Cardiac fibroblast (primary cell): ENCODE results near the gene ARHGEF6.

ENCODE experiments used
- DNase-seq, 2 donors: peaks; one replicate each; pipeline versions ENCODE4 v3.0.0 to v3.0.0-alpha.2; 2010; ENCODE audit warnings: low read depth in 2 of 2
- H3K4me3 ChIP-seq, 2 donors: replicated peaks in 1 of 2; 1 replicate in 1 of 2; 2 replicates in 1 of 2; pipeline ENCODE4 v1.5.1; 2011; ENCODE audit warnings: low read depth in 2 of 2, low read length in 2 of 2, mild to moderate bottlenecking in 2 of 2, moderate library complexity in 1 of 2
- TF ChIP-seq, protein P1 (sequence below): IDR thresholded peaks from one replicate; pipeline ENCODE4 v1.5.1; 2011; ENCODE audit warnings: low read depth, mild to moderate bottlenecking, low read length, inconsistent platforms

ARHGEF6 gene

DNA sequence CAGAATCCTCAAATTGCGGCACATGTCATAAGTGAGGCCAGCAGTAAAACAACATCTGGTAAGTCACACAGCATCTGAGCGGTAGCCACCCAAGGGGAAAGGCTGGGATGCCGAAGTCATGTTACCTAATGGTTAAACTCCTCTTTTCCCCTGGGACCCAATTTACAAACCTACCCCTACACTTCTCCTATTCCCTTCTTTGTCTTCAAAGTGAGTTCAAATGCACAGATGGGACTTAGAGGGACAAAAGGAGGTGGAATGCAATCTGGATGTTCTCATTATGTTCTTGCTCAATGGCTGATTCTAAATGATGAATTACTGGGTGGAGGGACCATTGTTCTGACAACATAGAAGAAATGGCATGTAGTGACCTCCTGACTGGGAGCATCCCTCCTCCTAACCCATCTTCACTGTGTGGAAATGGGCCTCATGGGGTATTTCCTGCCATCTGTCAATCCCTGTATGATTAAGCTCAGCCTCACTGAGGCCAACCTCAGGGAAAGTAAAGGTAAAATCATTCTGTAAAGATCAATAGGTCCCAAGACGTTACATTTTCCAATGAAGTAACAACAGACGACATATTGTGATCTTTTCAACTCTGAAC lies 124.3 kb downstream of the ARHGEF6 start:
- TF ChIP-seq, protein P1, sequence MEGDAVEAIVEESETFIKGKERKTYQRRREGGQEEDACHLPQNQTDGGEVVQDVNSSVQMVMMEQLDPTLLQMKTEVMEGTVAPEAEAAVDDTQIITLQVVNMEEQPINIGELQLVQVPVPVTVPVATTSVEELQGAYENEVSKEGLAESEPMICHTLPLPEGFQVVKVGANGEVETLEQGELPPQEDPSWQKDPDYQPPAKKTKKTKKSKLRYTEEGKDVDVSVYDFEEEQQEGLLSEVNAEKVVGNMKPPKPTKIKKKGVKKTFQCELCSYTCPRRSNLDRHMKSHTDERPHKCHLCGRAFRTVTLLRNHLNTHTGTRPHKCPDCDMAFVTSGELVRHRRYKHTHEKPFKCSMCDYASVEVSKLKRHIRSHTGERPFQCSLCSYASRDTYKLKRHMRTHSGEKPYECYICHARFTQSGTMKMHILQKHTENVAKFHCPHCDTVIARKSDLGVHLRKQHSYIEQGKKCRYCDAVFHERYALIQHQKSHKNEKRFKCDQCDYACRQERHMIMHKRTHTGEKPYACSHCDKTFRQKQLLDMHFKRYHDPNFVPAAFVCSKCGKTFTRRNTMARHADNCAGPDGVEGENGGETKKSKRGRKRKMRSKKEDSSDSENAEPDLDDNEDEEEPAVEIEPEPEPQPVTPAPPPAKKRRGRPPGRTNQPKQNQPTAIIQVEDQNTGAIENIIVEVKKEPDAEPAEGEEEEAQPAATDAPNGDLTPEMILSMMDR: no peak
- H3K4me3 ChIP-seq: no peak overlapping the region
- DNase-seq: no peak

DNA sequence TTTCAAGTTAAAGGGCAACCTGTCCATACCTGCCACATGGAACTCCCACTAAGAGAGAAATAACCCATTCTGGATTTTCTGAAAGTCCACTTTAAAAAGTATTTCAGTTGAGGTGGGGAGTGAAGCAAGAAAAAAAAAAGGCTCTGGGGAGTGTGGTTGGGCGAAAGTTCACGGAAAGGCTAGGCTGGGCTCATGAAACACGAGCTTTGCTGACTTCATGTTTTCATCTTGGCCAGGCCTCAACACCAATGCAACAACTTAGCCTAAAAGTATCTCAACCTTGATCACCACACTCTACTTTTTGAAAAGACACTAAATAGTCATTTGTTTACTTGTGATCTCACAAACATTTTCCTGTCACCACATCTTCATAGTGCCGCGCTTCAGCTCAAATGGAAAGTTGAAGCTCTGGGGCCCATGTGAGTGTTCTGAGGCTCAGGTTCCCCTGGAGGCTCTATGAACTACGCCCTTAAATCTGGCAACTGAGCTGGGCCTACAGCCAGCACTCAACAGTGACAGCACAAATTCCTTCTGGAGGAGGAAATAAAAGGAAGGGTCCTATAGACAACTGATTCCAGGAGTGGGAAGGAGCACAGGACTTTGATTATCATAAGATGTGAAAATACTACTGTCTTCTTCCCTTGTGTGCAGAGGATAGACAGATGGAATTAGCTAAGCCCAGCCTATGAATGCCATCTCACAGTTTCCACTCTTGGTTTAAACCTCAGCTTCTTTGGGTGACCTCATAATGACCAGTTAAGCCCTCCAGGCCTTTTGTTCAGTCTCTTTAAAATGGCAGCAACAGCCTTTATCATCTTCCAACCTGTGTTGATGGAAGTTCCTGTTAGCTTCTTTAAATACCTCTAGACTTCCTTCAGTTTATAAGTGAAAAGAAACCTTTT lies 127.7 kb downstream of the ARHGEF6 start:
- no peak overlapping the region for H3K4me3 ChIP-seq
- DNase-seq: peak; percentile 0 to 5
- TF ChIP-seq, protein P1: no peak

DNA sequence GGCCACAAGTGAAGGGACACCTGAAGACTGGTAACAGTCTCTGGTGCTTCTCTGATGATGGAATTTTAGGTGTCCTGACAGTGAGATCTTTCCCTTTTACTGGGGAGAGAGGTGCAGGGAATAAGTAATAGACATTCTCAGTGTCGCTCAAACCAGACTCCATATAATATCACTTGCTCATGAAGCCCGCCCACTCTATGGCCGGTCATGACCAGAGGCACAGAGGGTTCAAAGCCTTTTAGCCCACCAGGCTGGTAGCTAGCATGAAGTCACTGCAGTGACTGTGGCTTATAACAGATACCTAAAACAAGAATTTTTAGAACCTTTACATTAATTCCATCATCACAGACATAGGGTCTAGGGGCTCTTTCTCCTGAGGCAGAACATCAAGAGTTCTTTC lies 129.9 kb downstream of the ARHGEF6 start:
- DNase-seq: no peak
- no peak overlapping the region for H3K4me3 ChIP-seq
- TF ChIP-seq, protein P1: no peak

DNA sequence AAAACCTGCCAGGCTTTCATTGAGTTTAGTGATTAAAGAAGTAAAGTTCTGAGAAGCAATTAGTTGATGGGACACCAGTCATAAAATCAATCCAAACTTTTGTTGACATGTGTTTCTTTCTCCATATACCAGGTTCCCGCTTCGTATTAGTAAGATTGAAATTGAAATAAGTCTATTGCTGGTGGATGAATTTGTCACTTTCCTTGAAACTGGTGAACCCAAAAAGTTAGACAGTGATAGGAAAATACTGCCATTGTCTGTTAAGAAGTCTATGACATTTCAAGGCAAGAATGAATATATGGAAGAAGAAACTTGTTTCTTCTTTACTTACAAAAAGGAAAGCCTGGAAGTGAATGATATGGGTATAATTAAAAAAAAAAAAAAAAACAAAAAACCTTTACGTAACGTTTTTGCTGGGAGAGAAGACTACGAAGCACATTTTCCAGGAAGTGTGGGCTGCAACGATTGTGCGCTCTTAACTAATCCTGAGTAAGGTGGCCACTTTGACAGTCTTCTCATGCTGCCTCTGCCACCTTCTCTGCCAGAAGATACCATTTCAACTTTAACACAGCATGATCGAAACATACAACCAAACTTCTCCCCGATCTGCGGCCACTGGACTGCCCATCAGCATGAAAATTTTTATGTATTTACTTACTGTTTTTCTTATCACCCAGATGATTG lies 132.9 kb downstream of the ARHGEF6 start, which contains the start of gene CD40LG:
Gene CD40LG, plus strand, starts transcription at position 482 of the 684 bp plus-strand sequence. Its CDS starts 91 bp downstream, at position 573.
- H3K4me3 ChIP-seq: no peak within 1 kb of the TSS
- TF ChIP-seq, protein P1: no peak
- DNase-seq: no peak

DNA sequence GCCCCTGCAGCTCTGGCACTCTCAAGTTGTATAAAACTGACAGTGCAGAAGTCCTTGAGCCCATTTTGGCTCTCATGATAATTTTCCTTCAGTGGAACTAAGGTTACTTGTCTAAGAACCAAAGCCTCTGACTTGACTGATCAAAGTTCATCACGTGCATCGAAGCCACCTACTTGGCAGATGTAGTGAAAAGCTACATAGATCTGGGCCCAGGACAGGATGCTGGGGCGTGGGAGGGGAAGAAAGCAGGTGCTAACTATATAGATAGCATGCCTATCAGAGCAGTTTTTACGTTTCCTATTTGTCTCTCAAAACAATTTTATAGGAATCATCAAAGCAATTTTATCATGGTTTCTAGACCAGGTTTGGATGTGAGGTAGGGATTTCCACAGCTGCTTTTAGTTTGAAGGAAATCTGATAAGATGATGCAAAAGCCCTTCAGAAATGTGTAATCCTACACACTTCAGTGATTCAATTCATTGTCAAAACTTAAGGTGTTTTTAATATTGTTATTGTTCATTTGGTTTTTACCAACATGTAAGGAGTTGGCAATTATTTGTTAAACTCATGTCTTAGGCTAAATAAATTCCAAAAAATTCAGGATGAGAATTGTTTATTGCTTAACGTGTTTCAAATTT lies 134.0 kb downstream of the ARHGEF6 start:
- DNase-seq: no peak
- no peak overlapping the region for H3K4me3 ChIP-seq
- TF ChIP-seq, protein P1: no peak

DNA sequence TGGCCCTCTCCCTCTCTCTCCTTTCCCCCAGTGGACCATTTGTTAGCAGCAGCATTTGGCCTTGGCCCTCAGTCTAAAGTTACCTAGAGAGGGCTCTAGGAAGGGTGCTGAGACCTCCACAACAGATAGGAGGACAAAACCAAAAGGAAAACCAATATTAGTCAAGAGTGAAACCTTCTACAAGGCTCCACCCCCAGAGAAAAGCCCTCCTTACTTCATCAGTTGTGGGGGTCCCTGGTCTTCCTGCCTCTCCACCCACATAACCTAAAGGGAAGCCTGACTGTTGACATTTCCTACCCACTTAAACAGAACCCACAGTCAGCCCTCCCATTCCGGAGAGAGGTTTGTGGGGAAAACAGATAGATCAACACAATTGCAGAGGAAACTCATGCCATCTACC lies 137.5 kb downstream of the ARHGEF6 start:
- DNase-seq: no peak
- TF ChIP-seq, protein P1: no peak

More for the DNA sequence above, 137.5 kb downstream of the ARHGEF6 start:
- no peak overlapping the region for H3K4me3 ChIP-seq
